OCI-LY1 (cell line): ENCODE data around the gene ARMC9.

Source experiments
- H2AFZ ChIP-seq: fragments of 200-600 bp; sonication (generic), shearing (Covaris generic); 2 replicates; pipeline ENCODE4 v1.6.0; 2014; ENCODE audit warnings: antibody characterized with exemption, mild to moderate bottlenecking, low read length
- H3F3A ChIP-seq: fragments of 200-600 bp; sonication (generic), shearing (Covaris generic); 2 replicates; pipeline ENCODE4 v1.6.0; 2014; ENCODE audit warnings: mild to moderate bottlenecking, antibody characterized with exemption, low read length, moderate library complexity; ENCODE audit not compliant: insufficient read depth
- H3K27ac ChIP-seq: fragments of 200-600 bp; sonication (generic); 2 replicates; pipeline ENCODE4 v1.5.1; 2014; ENCODE audit warnings: low read length, mixed run types, mild to moderate bottlenecking, low read depth; ENCODE audit not compliant: poor library complexity, severe bottlenecking
- H3K27me3 ChIP-seq: fragments of 200-600 bp; sonication (generic); 2 replicates; pipeline ENCODE4 v1.6.0; 2014; ENCODE audit warnings: antibody characterized with exemption, mild to moderate bottlenecking, low read length, moderate library complexity; ENCODE audit not compliant: insufficient read depth
- H3K36me3 ChIP-seq: fragments of 200-600 bp; sonication (generic); 2 replicates; pipeline ENCODE4 v1.6.1; 2014; ENCODE audit warnings: mild to moderate bottlenecking, antibody characterized with exemption, low read length, moderate library complexity, mixed read lengths; ENCODE audit not compliant: insufficient read depth
- H3K4me1 ChIP-seq: fragments of 200-600 bp; sonication (generic); 2 replicates; pipeline ENCODE4 v1.5.1; 2014; ENCODE audit warnings: mild to moderate bottlenecking, low read length, moderate library complexity; ENCODE audit not compliant: insufficient read depth, severe bottlenecking
- H3K4me2 ChIP-seq: fragments of 200-600 bp; sonication (generic), shearing (Covaris generic); 2 replicates; pipeline ENCODE4 v1.6.1; 2014; ENCODE audit warnings: low read length
- H3K4me3 ChIP-seq: fragments of 200-600 bp; sonication (generic); 2 replicates; pipeline ENCODE4 v1.5.1; 2014; ENCODE audit warnings: low read length, low read depth, mild to moderate bottlenecking, mixed read lengths; ENCODE audit not compliant: poor library complexity, severe bottlenecking
- H3K79me2 ChIP-seq: fragments of 200-600 bp; shearing (Covaris generic); 2 replicates; pipeline ENCODE4 v1.6.1; 2016; ENCODE audit warnings: mixed run types, low read length, mixed read lengths; ENCODE audit not compliant: insufficient read depth
- H3K9ac ChIP-seq: fragments of 200-600 bp; sonication (generic), shearing (Covaris generic); 2 replicates; pipeline ENCODE4 v1.6.1; 2014; ENCODE audit warnings: mild to moderate bottlenecking, low read length, mixed read lengths
- H3K9me2 ChIP-seq: fragments of 200-600 bp; sonication (generic), shearing (Covaris generic); 2 replicates; pipeline ENCODE4 v1.6.1; 2014; ENCODE audit warnings: low read depth, mild to moderate bottlenecking, low read length, mixed read lengths
- H3K9me3 ChIP-seq: fragments of 200-600 bp; shearing (Covaris generic); 2 replicates; pipeline ENCODE4 v1.6.1; 2014; ENCODE audit warnings: low read length, mixed read lengths
- H4K20me1 ChIP-seq: fragments of 200-600 bp; sonication (generic), shearing (Covaris generic); 2 replicates; pipeline ENCODE4 v1.6.0; 2016; ENCODE audit warnings: mild to moderate bottlenecking, low read length; ENCODE audit not compliant: insufficient read depth
- CTCF ChIP-seq: fragments of 200-600 bp; sonication (generic), shearing (Covaris generic); IDR thresholded peaks from 2 replicates; pipeline ENCODE4 v1.5.1; 2017; ENCODE audit warnings: mild to moderate bottlenecking, antibody characterized with exemption, low read length, moderate library complexity, mixed read lengths
- EZH2 ChIP-seq: fragments of 200-600 bp; sonication (generic), shearing (Covaris generic); IDR thresholded peaks from 2 replicates; pipeline ENCODE4 v1.8.0; 2017; ENCODE audit warnings: borderline replicate concordance, mixed run types, mild to moderate bottlenecking, antibody characterized with exemption, low read length, moderate library complexity, mixed read lengths

The ARMC9 gene

DNA sequence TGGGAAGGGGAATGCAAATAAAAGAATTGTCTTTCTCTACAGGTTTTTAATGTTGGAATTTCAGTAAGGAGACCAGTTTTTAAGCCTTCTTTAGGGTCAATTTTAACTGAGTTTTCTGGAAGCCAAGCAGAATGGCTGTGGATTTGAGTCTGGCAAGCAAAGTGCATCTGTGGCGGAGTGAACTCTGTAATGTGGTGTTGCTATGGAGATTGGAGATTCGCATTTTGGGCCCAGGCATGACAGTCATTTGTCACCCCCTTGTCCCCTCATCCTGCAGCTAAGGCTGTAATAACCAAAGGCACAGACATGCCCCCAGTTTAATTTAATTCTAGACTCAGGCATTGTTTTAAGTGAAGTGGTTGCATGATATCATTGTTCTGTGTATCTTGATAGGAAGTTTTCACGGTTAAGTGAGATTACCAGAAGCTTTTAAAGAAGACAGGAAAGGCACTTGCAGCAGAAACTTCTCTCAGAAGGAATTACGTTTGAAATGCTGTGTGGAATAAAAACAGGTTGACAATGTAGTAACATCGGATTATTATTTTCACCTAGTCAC lies 30.6 kb downstream of the ARMC9 start:
- Histone ChIP-seq H3K4me1 (peaks cover 40% of the 10 kb centered on the region), H3F3A (0 out of 2 replicates have a peak, but pooled peaks cover 5% of the 10 kb centered on the region), H4K20me1 (no peaks in the 10 kb centered on the region), H3K9ac (peak overlapping the region; percentile 22; the same call in 1 of the 2 replicates), H3K27ac (peak overlapping the region; percentile 94), H2AFZ (no peak overlapping the region), H3K36me3 (no peaks in the 10 kb centered on the region), H3K4me2 (peak overlapping the region; percentile 50; the same call in 1 of the 2 replicates), H3K27me3 (no peaks in the 10 kb centered on the region), H3K4me3 (peak overlapping the region; percentile 10), H3K79me2 (no peaks in the 10 kb centered on the region), H3K9me3 (no peaks in the 10 kb centered on the region), H3K9me2 (no peaks in the 10 kb centered on the region)
- TF ChIP-seq EZH2 = no peak
- no peak for TF ChIP-seq CTCF

GRCh38 chr2:231235217-231235616 lies 36.8 kb downstream of the ARMC9 start:
- Histone ChIP-seq H3K4me3 (no peak overlapping the region), H3K4me2 (no peak overlapping the region), H3K36me3 (no peaks in the 10 kb centered on the region), H3K79me2 (no peaks in the 10 kb centered on the region), H3K9me2 (no peaks in the 10 kb centered on the region), H3K4me1 (peaks cover 11% of the 10 kb centered on the region), H3K9ac (no peak overlapping the region), H3F3A (no peaks in the 10 kb centered on the region), H3K9me3 (no peaks in the 10 kb centered on the region), H2AFZ (no peak overlapping the region), H3K27me3 (no peaks in the 10 kb centered on the region), H4K20me1 (no peaks in the 10 kb centered on the region), H3K27ac (no peak overlapping the region)
- TF ChIP-seq CTCF (no peak), EZH2 (no peak)

- Histone ChIP-seq H2AFZ (no peak overlapping the region), H3K4me2 (no peak overlapping the region), H3K9me3 (no peaks in the 10 kb centered on the region), H3K9me2 (no peaks in the 10 kb centered on the region), H3K9ac (no peak overlapping the region), H3K27ac (no peak overlapping the region), H3F3A (no peaks in the 10 kb centered on the region), H3K27me3 (no peaks in the 10 kb centered on the region), H3K4me3 (no peak overlapping the region), H3K79me2 (no peaks in the 10 kb centered on the region), H3K36me3 (no peaks in the 10 kb centered on the region), H3K4me1 (peaks cover 13% of the 10 kb centered on the region), H4K20me1 (no peaks in the 10 kb centered on the region)
- TF ChIP-seq CTCF = no peak
- no peak for TF ChIP-seq EZH2
Measured at GRCh38 chr2:231238689-231239088, 40.3 kb downstream of the ARMC9 start.
